ENCODE measurements around the gene KIAA1671. TPM values are rescaled to one million over a fixed set of nuclear protein-coding genes. Genes with fewer than 3 reads are reported as not detected.

KIAA1671 gene
- total and polyA plus RNA-seq, 5 donors from 2014 or later: 0.21 to 3.3 (median 0.65) TPM; not detected in 1

GRCh38 chr22:25206998-25207397 is 254.5 kb downstream of the KIAA1671 start:
- DNase-seq (no peak), ATAC-seq (ENCODE audit: low read depth in 2 of 2) (no peak)
- Histone ChIP-seq H3K27me3 (ENCODE audit: control insufficient read depth, insufficient read depth, low read length) (no peaks in the 10 kb centered on the region), H3K4me1 (ENCODE audit: control insufficient read depth, insufficient read depth, low read length, poor library complexity, severe bottlenecking) (no peaks in the 10 kb centered on the region), H3K9me3 (ENCODE audit: control insufficient read depth in 2 of 2, low read length in 2 of 2) (no peaks in the 10 kb centered on the region), H3K4me3 (ENCODE audit: low read depth, low read length) (no peak overlapping the region), H3K27ac (ENCODE audit: insufficient read depth, low read length, poor library complexity, severe bottlenecking) (no peak overlapping the region), H3K36me3 (ENCODE audit: control insufficient read depth, insufficient read depth, low read length) (no peaks in the 10 kb centered on the region)
- H3K9me3 Mint-ChIP-seq: no peaks in the 10 kb centered on the region
- H3K27ac Mint-ChIP-seq: no peak overlapping the region
- H3K4me3 Mint-ChIP-seq: no peak overlapping the region
- peaks cover 0 to 2% (median 0%) of the 10 kb centered on the region in 4 donors for H3K4me1 Mint-ChIP-seq
- no peaks in the 10 kb centered on the region for H3K27me3 Mint-ChIP-seq
- no peaks in the 10 kb centered on the region for H3K36me3 Mint-ChIP-seq

- H3K4me1 ChIP-seq (ENCODE audit: control insufficient read depth, insufficient read depth, low read length, poor library complexity, severe bottlenecking): no peaks in the 10 kb centered on the region
- H3K4me3 ChIP-seq (ENCODE audit: low read depth, low read length): no peak overlapping the region
- DNase-seq: no peak
- H3K4me1 Mint-ChIP-seq: peaks cover 0 to 2% (median 0%) of the 10 kb centered on the region in 4 donors
- no peaks in the 10 kb centered on the region for H3K36me3 Mint-ChIP-seq
- ATAC-seq (ENCODE audit: low read depth in 2 of 2): no peak
- H3K27me3 ChIP-seq (ENCODE audit: control insufficient read depth, insufficient read depth, low read length): no peaks in the 10 kb centered on the region
- H3K9me3 Mint-ChIP-seq: no peaks in the 10 kb centered on the region
- no peaks in the 10 kb centered on the region for H3K9me3 ChIP-seq (ENCODE audit: control insufficient read depth in 2 of 2, low read length in 2 of 2)
- no peak overlapping the region for H3K4me3 Mint-ChIP-seq
- H3K27ac ChIP-seq (ENCODE audit: insufficient read depth, low read length, poor library complexity, severe bottlenecking): no peak overlapping the region
- H3K36me3 ChIP-seq (ENCODE audit: control insufficient read depth, insufficient read depth, low read length): no peaks in the 10 kb centered on the region
- H3K27me3 Mint-ChIP-seq: no peaks in the 10 kb centered on the region
- peak overlapping the region in 1 of 3 donors; percentile 47 for H3K27ac Mint-ChIP-seq
These were observed 255.1 kb downstream of the KIAA1671 start for GRCh38 chr22:25207553-25208157.

- no peak overlapping the region for H3K4me3 ChIP-seq (ENCODE audit: low read depth, low read length)
- Mint-ChIP-seq H3K27me3 (no peaks in the 10 kb centered on the region), H3K27ac (no peak overlapping the region), H3K36me3 (no peaks in the 10 kb centered on the region), H3K4me3 (no peak overlapping the region), H3K9me3 (no peaks in the 10 kb centered on the region), H3K4me1 (peaks cover 0 to 2% (median 0%) of the 10 kb centered on the region in 4 donors)
- no peaks in the 10 kb centered on the region for H3K36me3 ChIP-seq (ENCODE audit: control insufficient read depth, insufficient read depth, low read length)
- H3K4me1 ChIP-seq (ENCODE audit: control insufficient read depth, insufficient read depth, low read length, poor library complexity, severe bottlenecking): no peaks in the 10 kb centered on the region
- DNase-seq: no peak
- H3K9me3 ChIP-seq (ENCODE audit: control insufficient read depth in 2 of 2, low read length in 2 of 2): peaks cover 0 to 3% of the 10 kb centered on the region in 2 experiments
- H3K27me3 ChIP-seq (ENCODE audit: control insufficient read depth, insufficient read depth, low read length): no peaks in the 10 kb centered on the region
- H3K27ac ChIP-seq (ENCODE audit: insufficient read depth, low read length, poor library complexity, severe bottlenecking): no peak overlapping the region
- ATAC-seq (ENCODE audit: low read depth in 2 of 2): no peak
These were observed 255.8 kb downstream of the KIAA1671 start for GRCh38 chr22:25208328-25208727.

GRCh38 chr22:25208743-25209505 is 256.4 kb downstream of the KIAA1671 start:
- no peak overlapping the region for H3K4me3 Mint-ChIP-seq

GRCh38 chr22:25210793-25211192 is 258.3 kb downstream of the KIAA1671 start:
- Mint-ChIP-seq H3K9me3 (peaks cover 0 to 3% (median 0%) of the 10 kb centered on the region in 7 donors), H3K4me1 (peaks cover 0 to 2% (median 0%) of the 10 kb centered on the region in 4 donors), H3K27ac (no peak overlapping the region)

More at GRCh38 chr22:25208743-25209505, 256.4 kb downstream of the KIAA1671 start:
- DNase-seq (no peak), ATAC-seq (ENCODE audit: low read depth in 2 of 2) (no peak)
- Histone ChIP-seq H3K4me3 (ENCODE audit: low read depth, low read length) (no peak overlapping the region), H3K27me3 (ENCODE audit: control insufficient read depth, insufficient read depth, low read length) (no peaks in the 10 kb centered on the region), H3K9me3 (ENCODE audit: control insufficient read depth in 2 of 2, low read length in 2 of 2) (peaks cover 0 to 4% of the 10 kb centered on the region in 2 experiments), H3K36me3 (ENCODE audit: control insufficient read depth, insufficient read depth, low read length) (no peaks in the 10 kb centered on the region), H3K27ac (ENCODE audit: insufficient read depth, low read length, poor library complexity, severe bottlenecking) (no peak overlapping the region), H3K4me1 (ENCODE audit: control insufficient read depth, insufficient read depth, low read length, poor library complexity, severe bottlenecking) (no peaks in the 10 kb centered on the region)
- Mint-ChIP-seq H3K9me3 (peaks cover 0 to 3% (median 0%) of the 10 kb centered on the region in 7 donors), H3K4me1 (peaks cover 0 to 2% (median 0%) of the 10 kb centered on the region in 4 donors), H3K27ac (no peak overlapping the region), H3K27me3 (no peaks in the 10 kb centered on the region), H3K36me3 (no peaks in the 10 kb centered on the region)

GRCh38 chr22:25212337-25212736 is 259.8 kb downstream of the KIAA1671 start:
- ATAC-seq (ENCODE audit: low read depth in 2 of 2) (no peak), DNase-seq (no peak)
- Histone ChIP-seq H3K4me1 (ENCODE audit: control insufficient read depth, insufficient read depth, low read length, poor library complexity, severe bottlenecking) (no peaks in the 10 kb centered on the region), H3K4me3 (ENCODE audit: low read depth, low read length) (no peak overlapping the region), H3K27me3 (ENCODE audit: control insufficient read depth, insufficient read depth, low read length) (peaks cover 2% of the 10 kb centered on the region), H3K27ac (ENCODE audit: insufficient read depth, low read length, poor library complexity, severe bottlenecking) (no peak overlapping the region), H3K36me3 (ENCODE audit: control insufficient read depth, insufficient read depth, low read length) (no peaks in the 10 kb centered on the region), H3K9me3 (ENCODE audit: control insufficient read depth in 2 of 2, low read length in 2 of 2) (peaks cover 0 to 4% of the 10 kb centered on the region in 2 experiments)
- Mint-ChIP-seq H3K4me3 (no peak overlapping the region), H3K27ac (no peak overlapping the region), H3K9me3 (peaks cover 0 to 3% (median 0%) of the 10 kb centered on the region in 7 donors), H3K4me1 (no peaks in the 10 kb centered on the region), H3K27me3 (no peaks in the 10 kb centered on the region), H3K36me3 (no peaks in the 10 kb centered on the region)

More at GRCh38 chr22:25210793-25211192, 258.3 kb downstream of the KIAA1671 start:
- DNase-seq (no peak), ATAC-seq (ENCODE audit: low read depth in 2 of 2) (no peak)
- no peaks in the 10 kb centered on the region for H3K36me3 Mint-ChIP-seq
- Histone ChIP-seq H3K27ac (ENCODE audit: insufficient read depth, low read length, poor library complexity, severe bottlenecking) (no peak overlapping the region), H3K27me3 (ENCODE audit: control insufficient read depth, insufficient read depth, low read length) (no peaks in the 10 kb centered on the region), H3K4me1 (ENCODE audit: control insufficient read depth, insufficient read depth, low read length, poor library complexity, severe bottlenecking) (no peaks in the 10 kb centered on the region), H3K36me3 (ENCODE audit: control insufficient read depth, insufficient read depth, low read length) (no peaks in the 10 kb centered on the region), H3K9me3 (ENCODE audit: control insufficient read depth in 2 of 2, low read length in 2 of 2) (peaks cover 0 to 4% of the 10 kb centered on the region in 2 experiments), H3K4me3 (ENCODE audit: low read depth, low read length) (no peak overlapping the region)
- H3K27me3 Mint-ChIP-seq: no peaks in the 10 kb centered on the region
- no peak overlapping the region for H3K4me3 Mint-ChIP-seq

- H3K9me3 ChIP-seq (ENCODE audit: control insufficient read depth in 2 of 2, low read length in 2 of 2): peaks cover 0 to 4% of the 10 kb centered on the region in 2 experiments
- H3K27ac Mint-ChIP-seq: no peak overlapping the region
- H3K36me3 ChIP-seq (ENCODE audit: control insufficient read depth, insufficient read depth, low read length): no peaks in the 10 kb centered on the region
- ATAC-seq (ENCODE audit: low read depth in 2 of 2) (no peak), DNase-seq (no peak)
- no peaks in the 10 kb centered on the region for H3K4me1 Mint-ChIP-seq
- no peaks in the 10 kb centered on the region for H3K27me3 Mint-ChIP-seq
- H3K27ac ChIP-seq (ENCODE audit: insufficient read depth, low read length, poor library complexity, severe bottlenecking): no peak overlapping the region
- no peaks in the 10 kb centered on the region for H3K36me3 Mint-ChIP-seq
- H3K27me3 ChIP-seq (ENCODE audit: control insufficient read depth, insufficient read depth, low read length): peaks cover 2% of the 10 kb centered on the region
- no peaks in the 10 kb centered on the region for H3K4me1 ChIP-seq (ENCODE audit: control insufficient read depth, insufficient read depth, low read length, poor library complexity, severe bottlenecking)
- H3K9me3 Mint-ChIP-seq: peaks cover 0 to 3% (median 0%) of the 10 kb centered on the region in 7 donors
- H3K4me3 Mint-ChIP-seq: no peak overlapping the region
- H3K4me3 ChIP-seq (ENCODE audit: low read depth, low read length): no peak overlapping the region
These were observed 260.7 kb downstream of the KIAA1671 start for GRCh38 chr22:25213221-25213620.
